Measurements from ENCODE around the gene EMILIN1. TPM values are rescaled to one million over a fixed set of nuclear protein-coding genes. Genes with fewer than 3 reads are reported as not detected.

The EMILIN1 gene
- total and polyA plus RNA-seq, 10 of the 15 experiments (the other 5 are each of a cell fraction or from before 2014, with no cell fraction given), result 0.01 to 2.3 (median 1.2) TPM; not detected in 2

DNA sequence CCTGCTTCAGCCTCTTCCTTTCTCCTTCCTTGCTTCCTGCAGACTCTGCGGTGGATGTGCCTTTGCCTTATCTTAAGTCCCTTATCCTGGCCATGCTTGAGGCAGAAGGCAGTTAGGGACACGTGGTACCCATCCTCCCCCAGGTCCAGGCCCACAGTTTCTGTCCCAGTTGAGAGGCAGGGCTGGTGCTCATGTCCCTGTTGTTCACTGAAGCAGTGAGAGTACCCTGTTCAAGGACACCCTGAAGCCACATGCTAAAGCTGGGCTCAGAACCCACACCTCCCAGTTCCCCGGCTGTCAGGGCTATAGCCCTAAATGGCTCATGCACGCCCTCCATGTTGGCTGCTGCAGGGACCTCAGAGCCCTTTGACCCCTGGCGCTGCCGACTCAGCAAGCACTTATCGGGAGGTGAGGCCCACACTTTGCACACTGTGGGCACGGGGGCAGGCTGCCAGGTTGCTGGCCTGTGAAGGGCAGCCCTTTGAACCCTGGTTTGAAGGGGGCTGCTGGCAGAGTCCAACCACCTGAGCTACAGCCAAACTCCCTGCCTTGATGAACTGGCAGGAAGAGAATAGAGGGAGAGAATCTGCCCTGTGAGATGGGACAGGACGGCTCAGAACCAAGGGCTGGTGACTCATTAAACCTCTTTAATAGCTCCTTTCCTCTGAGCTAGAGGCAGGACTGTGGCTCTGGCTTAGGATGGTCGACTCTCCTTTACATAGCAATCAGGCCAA, 14.4 kb downstream of the EMILIN1 start:
- FAIRE-seq (no peak), ATAC-seq (no peak), DNase-seq (ENCODE audit: low read depth, low spot score) (no peak)
- RAD21 ChIA-PET (ENCODE audit: unreplicated experiment), result interaction anchor here (1.0 to 3.3 kb wide), 2 partner anchors 41 to 131 kb away, joined by 3 to 9 read pairs; partner anchors contain the start of gene AGBL5
- Histone ChIP-seq H4K20me1 (ENCODE audit: control insufficient read depth, insufficient read depth) (no peaks in the 10 kb centered on the region), H3K36me3 (ENCODE audit: control insufficient read depth in 2 of 2, insufficient read depth in 2 of 2, low read length in 1 of 2) (no peaks in the 10 kb centered on the region), H3K9ac (ENCODE audit: control insufficient read depth, insufficient read depth, low read length) (no peak overlapping the region), H3K4me3 (no peak overlapping the region), H3K4me1 (ENCODE audit: control insufficient read depth, insufficient read depth, low read length) (no peaks in the 10 kb centered on the region; the same call in 1 of the 2 replicates), H3K4me2 (ENCODE audit: control insufficient read depth, insufficient read depth) (no peak overlapping the region), H3K27me3 (replicated peaks in 1 of 2; ENCODE audit: control insufficient read depth in 2 of 2, insufficient read depth in 2 of 2, low read length in 1 of 2) (no peaks in the 10 kb centered on the region), H3K27ac (ENCODE audit: control insufficient read depth, insufficient read depth) (no peak overlapping the region), H2AFZ (ENCODE audit: control insufficient read depth, low read depth, low read length) (no peak overlapping the region), H3K79me2 (ENCODE audit: control insufficient read depth, insufficient read depth, low read length) (no peaks in the 10 kb centered on the region), H3K9me3 (replicated peaks; ENCODE audit: control insufficient read depth, insufficient read depth, low read length) (no peaks in the 10 kb centered on the region)
- 73% methylated on average over 10 of the region's 10 CpGs for WGBS (ENCODE audit: insufficient coverage, insufficient replicate concordance, low lambda C conversion rate, missing lambda C conversion rate)
- SMC1A ChIA-PET (ENCODE audit: uncharacterized antibody, unreplicated experiment), result interaction anchor here (0.6 to 1.7 kb wide), 2 partner anchors 48 to 132 kb away, joined by 3 to 7 read pairs; no protein-coding TSS in a partner anchor
- in situ Hi-C loops (cut with MboI) (no loop called here), intact Hi-C loops (cut with micrococcal nuclease; ENCODE audit: unreplicated experiment) (no loop called here)
- no TSS peak for BruUV-seq (replicated peaks)
- TF ChIP-seq ZNF217 (IDR thresholded peaks at IDR 0.05), result no peak
- TF ChIP-seq MTA3 (IDR thresholded peaks at IDR 0.05; ENCODE audit: borderline replicate concordance, low read length), result no peak
- TF ChIP-seq, protein P1, sequence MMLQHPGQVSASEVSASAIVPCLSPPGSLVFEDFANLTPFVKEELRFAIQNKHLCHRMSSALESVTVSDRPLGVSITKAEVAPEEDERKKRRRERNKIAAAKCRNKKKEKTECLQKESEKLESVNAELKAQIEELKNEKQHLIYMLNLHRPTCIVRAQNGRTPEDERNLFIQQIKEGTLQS (IDR thresholded peaks at IDR 0.05; ENCODE audit: borderline replicate concordance, extremely low read depth, low read depth, low read length), result no peak
- TF ChIP-seq ZNF384 (IDR thresholded peaks at IDR 0.05; ENCODE audit: borderline replicate concordance, low read depth, low read length), result no peak
- no peak for TF ChIP-seq ZNF622 (IDR thresholded peaks at IDR 0.05)
- TF ChIP-seq, protein P2, sequence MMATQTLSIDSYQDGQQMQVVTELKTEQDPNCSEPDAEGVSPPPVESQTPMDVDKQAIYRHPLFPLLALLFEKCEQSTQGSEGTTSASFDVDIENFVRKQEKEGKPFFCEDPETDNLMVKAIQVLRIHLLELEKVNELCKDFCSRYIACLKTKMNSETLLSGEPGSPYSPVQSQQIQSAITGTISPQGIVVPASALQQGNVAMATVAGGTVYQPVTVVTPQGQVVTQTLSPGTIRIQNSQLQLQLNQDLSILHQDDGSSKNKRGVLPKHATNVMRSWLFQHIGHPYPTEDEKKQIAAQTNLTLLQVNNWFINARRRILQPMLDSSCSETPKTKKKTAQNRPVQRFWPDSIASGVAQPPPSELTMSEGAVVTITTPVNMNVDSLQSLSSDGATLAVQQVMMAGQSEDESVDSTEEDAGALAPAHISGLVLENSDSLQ (IDR thresholded peaks at IDR 0.05), result no peak
- no peak for TF ChIP-seq ZBTB33 (IDR thresholded peaks at IDR 0.05)
- TF ChIP-seq ZNF274 (IDR thresholded peaks at IDR 0.05; ENCODE audit: insufficient read depth, insufficient read length), result no peak
- CTCF ChIA-PET, result interaction anchor here (0.6 to 1.9 kb wide), 3 partner anchors 9 to 131 kb away, joined by 3 to 19 read pairs (median 4); no protein-coding TSS in a partner anchor
- POLR2A ChIA-PET, result no interaction called here

Data from GM12878 (cell line).